Heart left ventricle (tissue), 16 donors: ENCODE results near the gene ENTREP1. TPM values are rescaled to one million over a fixed set of nuclear protein-coding genes. Genes with fewer than 3 reads are reported as not detected.
A peak's percentile ranks its signal among the peaks of the same experiment; 100 is the strongest.

ENCODE experiments used
- ATAC-seq, 4 donors: fragments of 200-7000 bp; cut with Tn5 transposase; one replicate each; pipeline ENCODE4 v1.9.1; 2020 to 2022; ENCODE audit warnings: moderate library complexity in 4 of 4, mild to moderate bottlenecking in 3 of 4, moderate number of reproducible peaks in 1 of 4
- DNase-seq, 5 donors: peaks; one replicate each; pipeline ENCODE4 v3.0.0-alpha.2; 2020
- H3K27ac ChIP-seq, 12 donors: fragments of 200-600 bp; sonication (generic) in 4 of 12; one replicate each; pipeline versions ENCODE4 v1.5.0 to v1.8.0; 2016 to 2022; ENCODE audit warnings: mild to moderate bottlenecking in 2 of 12
- H3K27me3 ChIP-seq, 9 donors: fragments of 200-600 bp; sonication (generic) in 2 of 9; one replicate each; pipeline versions ENCODE4 v1.5.1 to v1.8.0; 2016 to 2022; ENCODE audit warnings: mild to moderate bottlenecking in 3 of 9
- H3K36me3 ChIP-seq, 9 donors: fragments of 200-600 bp; sonication (generic) in 2 of 9; one replicate each; pipeline versions ENCODE4 v1.5.0 to v1.8.0; 2018 to 2022; ENCODE audit warnings: mild to moderate bottlenecking in 2 of 9
- H3K4me1 ChIP-seq, 12 donors: fragments of 200-600 bp; sonication (generic) in 4 of 12; one replicate each; pipeline versions ENCODE4 v1.5.0 to v1.8.0; 2016 to 2022; ENCODE audit warnings: mild to moderate bottlenecking in 3 of 12
- H3K4me3 ChIP-seq, 12 donors: fragments of 200-600 bp; sonication (generic) in 4 of 12; one replicate each; pipeline versions ENCODE4 v1.5.0 to v1.8.0; 2017 to 2022; ENCODE audit warnings: mild to moderate bottlenecking in 9 of 12, moderate library complexity in 4 of 12
- H3K9me3 ChIP-seq, 12 donors: fragments of 200-600 bp; sonication (generic) in 4 of 12; one replicate each; pipeline versions ENCODE4 v1.5.0 to v1.8.0; 2016 to 2022; ENCODE audit warnings: mild to moderate bottlenecking in 1 of 12
- POLR2A ChIP-seq, 2 donors: fragments of 450-650 bp; IDR thresholded peaks; one replicate each; pipeline ENCODE4 v1.6.1; 2017; ENCODE audit warnings: antibody characterized with exemption in 2 of 2, mild to moderate bottlenecking in 2 of 2, moderate library complexity in 2 of 2
- WGBS, 4 donors: extraction: QIAGEN DNeasy Blood & Tissue Kit in 2 of 4; methylation state at CpG; one replicate each; pipeline versions ENCODE4 v1.1.5 to v1.1.7; 2013 to 2018; 5-methylcytosine and 5-hydroxymethylcytosine counted together
- intact Hi-C, 10 donors: fragments of 100-400 bp; cut with DNase I; formaldehyde crosslinking; loops; one replicate each; pipeline versions ENCODE4 v1.11.1 to v1.14.2; 2022
- polyA plus RNA-seq, 2 donors: library from polyadenylated mRNA; stranded (reverse); fragments of 200-250 nt; gene quantifications; one replicate each; pipeline ENCODE4 v1.2.3, GENCODE V29; 2013
- total RNA-seq, 9 donors: library from RNA; depleted of rRNA in 2 of 9; stranded (reverse); fragments of >200 nt in 2 of 9; fragmentation: NEBNext Ultra II Directional in 3 of 9; extraction: Animal tissue kit (Norgen Biotek cat#: 25700) in 3 of 9; gene quantifications; one replicate each; pipeline versions ENCODE4 v1.1.0 to v1.2.4, GENCODE V29; 2016 to 2023
- TF ChIP-seq, protein P1 (sequence below), 12 donors: fragments of 200-600 bp; sonication (generic) in 4 of 12; IDR thresholded peaks; one replicate each; pipeline versions ENCODE4 v1.5.0 to v1.8.0; 2018 to 2022; ENCODE audit warnings: antibody characterized with exemption in 12 of 12, mild to moderate bottlenecking in 5 of 12
- donor health status: ischemic (EF 13 %, LVEDD 7.1; RV severe dilation, severe dysfunction).
- donor health status: healthy with polysubstance abuse.
- donor health status: DM: no; HTN: yes; CAD: no.
- donor health status: DM: no; HTN: no; CAD: no.
- donor health status: ischemic (EF 25% LVEDD 6.9; RV normal size, moderate dysfunction).
- donor health status: ischemic (EF 25% LVEDD 5.7; RV mildly dilated, moderate dysfunction).
- donor health status: healthy.
- donor health status: DM: yes; HTN: yes; CAD: no.
- donor health status: ischemic (EF 35%, LVEDD 5.7; RV mildly dilated, moderate dysfunction).
- donor health status: nonischemic (EF 11% LVEDD 7.7; RV severe dilation, severe dysfunction).
- donor health status: DM: yes; HTN: yes; CAD: no.
- donor health status: PGD.
- donor health status: ischemic (EF 29% LVEDD 5.4; RV normal size, mild dysfunction).
- donor health status: nonischemic (EF 23%, LVEDD 6.1; RV moderate dilation, normal function).

The ENTREP1 gene
- total and polyA plus RNA-seq, 11 donors: 12.6 to 29.1 (median 23.8) TPM

DNA sequence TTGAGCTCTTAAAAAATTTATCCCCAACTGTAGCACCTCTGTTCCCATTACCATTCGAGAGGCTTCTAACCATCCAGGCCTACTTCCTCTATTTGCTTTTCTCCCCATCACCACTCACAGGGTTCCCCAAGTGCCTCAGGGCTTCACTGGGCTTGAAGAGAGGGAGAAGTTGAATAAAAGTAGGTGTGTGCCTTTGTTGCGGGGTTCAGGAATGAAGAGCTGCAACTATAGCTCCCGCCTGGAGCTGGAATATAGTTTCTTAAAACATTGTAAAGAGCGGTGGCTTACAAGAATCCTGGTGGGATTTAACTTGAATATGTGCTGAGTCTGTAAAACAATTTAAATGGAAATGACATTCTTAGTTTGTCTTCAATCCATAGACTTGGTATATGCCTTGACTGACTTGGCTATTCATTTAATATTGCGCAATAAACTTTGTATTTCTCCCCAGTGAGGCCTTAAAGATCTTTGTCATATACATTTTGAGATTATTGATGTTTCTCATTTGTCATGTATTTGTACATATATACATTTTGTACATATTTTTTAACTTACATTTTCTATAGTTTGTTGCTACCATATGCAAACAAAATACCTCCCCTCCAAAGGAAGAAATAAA, 7.2 kb downstream of the ENTREP1 start:
- WGBS, 4 donors: 86 to 91% (median 90%) methylated on average over 5 of the region's 5 CpGs

DNA sequence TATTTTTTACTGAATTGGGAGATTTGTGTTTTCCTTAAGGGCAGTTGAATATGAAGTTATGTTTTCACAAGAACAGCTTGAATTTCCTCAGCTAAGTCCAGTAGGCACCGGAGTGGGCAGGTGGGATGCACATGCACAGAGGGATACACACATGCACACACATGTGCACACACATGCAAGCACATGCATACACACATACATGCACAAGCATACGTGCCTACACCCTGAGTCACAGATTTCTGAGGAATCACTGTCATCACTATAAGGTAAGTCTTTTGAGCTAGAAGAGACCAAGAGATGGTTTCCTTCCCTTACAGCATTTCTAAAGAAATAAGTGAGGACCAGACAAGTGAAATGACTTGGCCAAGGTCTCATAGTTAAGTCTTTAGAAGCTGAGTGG, 8.7 kb downstream of the ENTREP1 start:
- WGBS, 4 donors: 83 to 91% (median 85%) methylated on average over 2 of the region's 2 CpGs
- H3K9me3 ChIP-seq: no peaks in the 10 kb centered on the region
- intact Hi-C loops: no loop called here
- no peaks in the 10 kb centered on the region for H3K36me3 ChIP-seq
- DNase-seq: no peak
- H3K27me3 ChIP-seq: no peaks in the 10 kb centered on the region
- no peak for TF ChIP-seq POLR2A (IDR thresholded peaks at IDR 0.05)
- TF ChIP-seq, protein P1, sequence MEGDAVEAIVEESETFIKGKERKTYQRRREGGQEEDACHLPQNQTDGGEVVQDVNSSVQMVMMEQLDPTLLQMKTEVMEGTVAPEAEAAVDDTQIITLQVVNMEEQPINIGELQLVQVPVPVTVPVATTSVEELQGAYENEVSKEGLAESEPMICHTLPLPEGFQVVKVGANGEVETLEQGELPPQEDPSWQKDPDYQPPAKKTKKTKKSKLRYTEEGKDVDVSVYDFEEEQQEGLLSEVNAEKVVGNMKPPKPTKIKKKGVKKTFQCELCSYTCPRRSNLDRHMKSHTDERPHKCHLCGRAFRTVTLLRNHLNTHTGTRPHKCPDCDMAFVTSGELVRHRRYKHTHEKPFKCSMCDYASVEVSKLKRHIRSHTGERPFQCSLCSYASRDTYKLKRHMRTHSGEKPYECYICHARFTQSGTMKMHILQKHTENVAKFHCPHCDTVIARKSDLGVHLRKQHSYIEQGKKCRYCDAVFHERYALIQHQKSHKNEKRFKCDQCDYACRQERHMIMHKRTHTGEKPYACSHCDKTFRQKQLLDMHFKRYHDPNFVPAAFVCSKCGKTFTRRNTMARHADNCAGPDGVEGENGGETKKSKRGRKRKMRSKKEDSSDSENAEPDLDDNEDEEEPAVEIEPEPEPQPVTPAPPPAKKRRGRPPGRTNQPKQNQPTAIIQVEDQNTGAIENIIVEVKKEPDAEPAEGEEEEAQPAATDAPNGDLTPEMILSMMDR (IDR thresholded peaks at IDR 0.05): no peak
- H3K4me1 ChIP-seq: peaks cover 0 to 11% (median 0%) of the 10 kb centered on the region in 12 donors
- no peak overlapping the region for H3K4me3 ChIP-seq
- H3K27ac ChIP-seq: no peak overlapping the region
- no peak for ATAC-seq

More for the DNA sequence above, 7.2 kb downstream of the ENTREP1 start:
- H3K4me3 ChIP-seq: no peak overlapping the region
- no peaks in the 10 kb centered on the region for H3K36me3 ChIP-seq
- no peaks in the 10 kb centered on the region for H3K9me3 ChIP-seq
- H3K4me1 ChIP-seq: peaks cover 0 to 11% (median 0%) of the 10 kb centered on the region in 12 donors
- no peaks in the 10 kb centered on the region for H3K27me3 ChIP-seq
- no peak for DNase-seq
- no peak for ATAC-seq
- no peak overlapping the region for H3K27ac ChIP-seq
- TF ChIP-seq, protein P1 (IDR thresholded peaks at IDR 0.05): no peak
- TF ChIP-seq POLR2A (IDR thresholded peaks at IDR 0.05): no peak
- intact Hi-C loops: no loop called here

DNA sequence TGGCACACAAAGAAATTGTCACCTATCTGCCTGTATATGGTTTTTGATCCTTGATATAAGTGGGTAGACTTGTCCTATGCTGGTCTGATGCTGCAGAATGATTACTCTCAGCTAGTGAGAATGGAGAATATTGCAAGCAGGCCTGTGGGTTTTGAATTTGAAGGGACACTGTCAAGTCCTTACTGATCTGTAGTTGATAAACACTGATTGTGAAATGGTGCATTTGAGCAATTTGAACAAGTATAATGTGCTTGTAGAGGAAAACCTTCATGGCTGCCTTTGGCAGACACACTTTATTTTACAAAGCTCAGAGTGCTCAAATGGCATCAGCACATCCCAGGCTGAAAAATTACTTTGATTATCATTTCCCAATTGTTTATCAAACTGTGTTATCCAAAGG, 9.3 kb downstream of the ENTREP1 start:
- no peaks in the 10 kb centered on the region for H3K27me3 ChIP-seq
- H3K36me3 ChIP-seq: no peaks in the 10 kb centered on the region
- DNase-seq (no peak), ATAC-seq (no peak)
- H3K4me1 ChIP-seq: peaks cover 0 to 12% (median under 1%) of the 10 kb centered on the region in 12 donors
- TF ChIP-seq POLR2A (IDR thresholded peaks at IDR 0.05): no peak
- TF ChIP-seq, protein P1 (IDR thresholded peaks at IDR 0.05): no peak
- no peak overlapping the region for H3K4me3 ChIP-seq
- H3K9me3 ChIP-seq: no peaks in the 10 kb centered on the region
- no peak overlapping the region for H3K27ac ChIP-seq
- intact Hi-C loops: no loop called here

DNA sequence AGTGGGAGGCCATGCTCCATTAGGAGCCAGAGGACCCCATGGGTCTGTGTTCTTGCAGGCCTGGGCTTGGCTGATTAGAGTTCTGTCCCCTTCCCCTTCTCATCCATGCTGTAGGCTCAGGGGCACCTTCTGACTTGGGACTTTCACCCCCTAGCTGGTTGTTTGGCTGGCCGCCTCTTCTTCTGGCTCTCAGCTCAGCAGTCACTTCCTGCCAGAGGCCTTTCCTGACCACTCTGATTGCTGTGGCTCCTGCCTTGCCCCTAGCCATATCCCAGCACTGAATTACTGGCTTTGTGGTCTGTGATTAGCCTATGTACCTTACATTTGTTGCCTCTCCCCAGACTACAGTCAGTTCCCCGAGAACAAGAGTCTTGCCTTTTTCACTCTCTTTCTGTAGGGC, 14.6 kb downstream of the ENTREP1 start:
- TF ChIP-seq, protein P1 (IDR thresholded peaks at IDR 0.05): no peak
- intact Hi-C loops: no loop called here
- ATAC-seq: peak; percentile 49 to 75 (median 72)
- DNase-seq: peak in 2 of 5 donors; percentile 41 to 50
- Histone ChIP-seq H3K36me3 (no peaks in the 10 kb centered on the region), H3K4me1 (peaks cover 0 to 25% (median 6%) of the 10 kb centered on the region in 12 donors), H3K27me3 (no peaks in the 10 kb centered on the region), H3K9me3 (no peaks in the 10 kb centered on the region), H3K4me3 (no peak overlapping the region), H3K27ac (peak overlapping the region in 5 of 12 donors; percentile 0 to 34 (median 11))
- WGBS, 4 donors: 51 to 69% (median 62%) methylated on average over 2 of the region's 2 CpGs
